T-cell (primary cell): Measurements from ENCODE around the gene CYP27B1. TPM values are rescaled to one million over a fixed set of nuclear protein-coding genes. Genes with fewer than 3 reads are reported as not detected.

Source experiments
- ATAC-seq, 4 experiments: fragments of 200-7000 bp in 3 of 4; fragments of 150-1000 bp in 1 of 4; cut with Tn5 transposase; replicated peaks in 1 of 4; 1 replicate in 3 of 4; 2 replicates in 1 of 4; pipeline ENCODE4 v1.10.0; 2021; ENCODE audit warnings: moderate library complexity in 3 of 4, mild to moderate bottlenecking in 2 of 4, moderate number of reproducible peaks in 1 of 4
- CTCF ChIA-PET, 2 donors: fragments of 300-600 bp; sonication (Branson Sonifier 250); formaldehyde crosslinking; loops; one replicate each; lab custom pipeline; 2022; ENCODE audit warnings: antibody characterized with exemption in 2 of 2; lab: Charles Lee
- POLR2A ChIA-PET, 2 donors: fragments of 300-600 bp; sonication (Branson Sonifier 250); formaldehyde crosslinking; loops; one replicate each; lab custom pipeline; 2022; ENCODE audit warnings: antibody characterized with exemption in 2 of 2; lab: Charles Lee
- DNase-seq, 35 experiments: peaks; one replicate each; pipeline versions ENCODE4 v3.0.0 to v3.0.0-alpha.2; 2013 to 2023
- H3K27ac ChIP-seq: one replicate; pipeline ENCODE4 v1.5.1; 2013; ENCODE audit warnings: low read length
- H3K27me3 ChIP-seq, 2 experiments: replicated peaks in 1 of 2; 1 replicate in 1 of 2; 2 replicates in 1 of 2; pipeline versions ENCODE4 v1.6.1 to v1.7.0; 2013; ENCODE audit warnings: low read length in 1 of 2, mixed read lengths in 1 of 2; ENCODE audit not compliant: control insufficient read depth in 2 of 2, insufficient read depth in 2 of 2; ENCODE audit errors: extremely low read depth in 1 of 2
- H3K36me3 ChIP-seq, 2 donors: 1 replicate in 1 of 2; 2 replicates in 1 of 2; pipeline versions ENCODE4 v1.6.1 to v1.7.0; 2013; ENCODE audit warnings: low read length in 1 of 2; ENCODE audit not compliant: control insufficient read depth in 2 of 2, insufficient read depth in 1 of 2; ENCODE audit errors: extremely low read depth in 1 of 2
- H3K4me1 ChIP-seq, 2 experiments: 1 replicate in 1 of 2; 2 replicates in 1 of 2; pipeline versions ENCODE4 v1.6.1 to v1.7.0; 2013; ENCODE audit warnings: low read length in 2 of 2, mixed read lengths in 1 of 2; ENCODE audit not compliant: insufficient read depth in 2 of 2, control insufficient read depth in 1 of 2; ENCODE audit errors: extremely low read depth in 1 of 2
- H3K4me3 ChIP-seq, 2 donors: 1 replicate in 1 of 2; 2 replicates in 1 of 2; pipeline versions ENCODE4 v1.5.1 to v1.7.0; 2013; ENCODE audit warnings: mild to moderate bottlenecking in 2 of 2, low read length in 1 of 2, moderate library complexity in 1 of 2; ENCODE audit not compliant: control insufficient read depth in 1 of 2; ENCODE audit errors: extremely low read depth in 1 of 2
- H3K9me3 ChIP-seq: 2 replicates; pipeline ENCODE4 v1.7.0; 2013
- H3K27ac Mint-ChIP-seq, 2 donors: one replicate each; pipeline ENCODE4 v1.8.0; 2020 to 2021; ENCODE audit warnings: mild to moderate bottlenecking in 2 of 2, mixed read lengths in 2 of 2
- H3K27me3 Mint-ChIP-seq, 2 donors: one replicate each; pipeline ENCODE4 v1.8.0; 2021 to 2022; ENCODE audit warnings: mixed read lengths in 2 of 2
- H3K36me3 Mint-ChIP-seq: one replicate; pipeline ENCODE4 v1.8.0; 2021; ENCODE audit warnings: mixed read lengths
- H3K4me1 Mint-ChIP-seq, 3 donors: one replicate each; pipeline ENCODE4 v1.8.0; 2020 to 2022; ENCODE audit warnings: mixed read lengths in 3 of 3, mild to moderate bottlenecking in 1 of 3
- H3K4me3 Mint-ChIP-seq, 3 donors: one replicate each; pipeline ENCODE4 v1.8.0; 2020 to 2022; ENCODE audit warnings: mild to moderate bottlenecking in 3 of 3, mixed read lengths in 3 of 3, moderate library complexity in 3 of 3
- H3K9me3 Mint-ChIP-seq, 3 donors: one replicate each; pipeline ENCODE4 v1.8.0; 2020 to 2022; ENCODE audit warnings: mixed read lengths in 3 of 3
- WGBS: methylation state at CpG from one replicate; pipeline ENCODE4 v1.1.5; 2013; ENCODE audit warnings: missing lambda C conversion rate; ENCODE audit not compliant: insufficient coverage; 5-methylcytosine and 5-hydroxymethylcytosine counted together
- total RNA-seq, 35 experiments: library from RNA in 6 of 35; stranded (reverse) in 6 of 35; fragments of 120-200 nt in 1 of 35; gene quantifications; one replicate each; pipeline versions ENCODE4 v1.2.1 to v1.2.4 and lab custom pipeline; 2013 to 2026

Gene CYP27B1
- total RNA-seq, 5 donors from 2014 or later (not counting 1 experiment from before 2014, with no cell fraction given): 0.76 to 2.1 (median 1.2) TPM

DNA sequence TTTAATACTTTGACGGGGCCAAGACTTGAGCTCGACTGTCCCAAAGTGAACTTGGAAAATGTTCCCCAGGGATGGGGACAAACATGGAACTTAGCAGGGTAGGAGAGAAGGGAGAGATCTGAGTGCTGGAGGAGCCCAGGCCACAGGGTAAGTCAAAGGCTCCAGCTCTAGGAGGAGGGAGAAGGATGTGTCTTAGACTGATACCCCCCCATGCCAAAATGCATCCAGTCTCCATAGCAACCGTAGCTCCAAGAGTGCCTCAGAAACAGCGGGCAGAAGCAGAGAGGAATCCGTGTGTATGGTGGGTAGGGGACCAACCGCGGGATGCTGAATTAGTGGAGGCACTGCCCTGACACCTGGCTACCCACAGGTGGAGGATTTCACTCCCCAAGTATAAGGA, 27.5 kb downstream of the CYP27B1 start:
- Histone ChIP-seq H3K9me3 (no peaks in the 10 kb centered on the region), H3K36me3 (peaks cover 8 to 44% of the 10 kb centered on the region in 2 donors), H3K27me3 (no peaks in the 10 kb centered on the region), H3K4me3 (no peak overlapping the region), H3K27ac (peak overlapping the region; percentile 84), H3K4me1 (peaks cover 31 to 65% of the 10 kb centered on the region in 2 experiments)
- no CpG with 5 or more reads among the region's 7 CpGs for WGBS
- peaks cover 18% of the 10 kb centered on the region for H3K36me3 Mint-ChIP-seq
- no peaks in the 10 kb centered on the region for H3K9me3 Mint-ChIP-seq
- H3K27ac Mint-ChIP-seq: peak overlapping the region; percentile 86 to 88
- no peak for DNase-seq
- no peak for ATAC-seq
- peak overlapping the region; percentile 52 to 82 (median 58) for H3K4me3 Mint-ChIP-seq
- CTCF ChIA-PET: no interaction called here
- H3K27me3 Mint-ChIP-seq: no peaks in the 10 kb centered on the region
- POLR2A ChIA-PET: no interaction called here
- peaks cover 51 to 61% (median 54%) of the 10 kb centered on the region in 3 donors for H3K4me1 Mint-ChIP-seq

GRCh38 chr12:57738661-57739237, 28.1 kb downstream of the CYP27B1 start, which contains the start of gene AGAP2:
AGAP2 (minus strand) TSS chr12:57738742; CDS start chr12:57738246, 496 bp downstream.
- no peak for DNase-seq
- ATAC-seq: no peak
- POLR2A ChIA-PET: no interaction called here

GRCh38 chr12:57737467-57738460, 29.1 kb downstream of the CYP27B1 start:
- WGBS: 96% methylated on average over 64 of the region's 110 CpGs
- ATAC-seq (no peak), DNase-seq (no peak)
- Mint-ChIP-seq H3K9me3 (no peaks in the 10 kb centered on the region), H3K4me1 (peaks cover 43 to 51% (median 49%) of the 10 kb centered on the region in 3 donors), H3K27ac (no peak overlapping the region), H3K36me3 (peaks cover 29% of the 10 kb centered on the region), H3K27me3 (no peaks in the 10 kb centered on the region), H3K4me3 (peak overlapping the region in 1 of 3 donors; percentile 15)
- Histone ChIP-seq H3K4me1 (peaks cover 25 to 61% of the 10 kb centered on the region in 2 experiments), H3K9me3 (no peaks in the 10 kb centered on the region), H3K36me3 (peaks cover 14 to 60% of the 10 kb centered on the region in 2 donors), H3K4me3 (no peak overlapping the region), H3K27me3 (no peaks in the 10 kb centered on the region), H3K27ac (no peak overlapping the region)
- ChIA-PET CTCF (no interaction called here), POLR2A (no interaction called here)

More at GRCh38 chr12:57738661-57739237, 28.1 kb downstream of the CYP27B1 start, which contains the start of gene AGAP2:
- CTCF ChIA-PET: no interaction called here
- Histone ChIP-seq H3K27me3 (no peaks in the 10 kb centered on the region), H3K9me3 (no peaks in the 10 kb centered on the region), H3K4me3 (no peak within 1 kb of the TSS), H3K27ac (peak within 1 kb of the TSS; percentile 84), H3K36me3 (peaks cover 8 to 51% of the 10 kb centered on the region in 2 donors), H3K4me1 (peaks cover 25 to 59% of the 10 kb centered on the region in 2 experiments)
- H3K27ac Mint-ChIP-seq: peak within 1 kb of the TSS; percentile 86 to 88
- no peaks in the 10 kb centered on the region for H3K9me3 Mint-ChIP-seq
- peaks cover 44 to 55% (median 49%) of the 10 kb centered on the region in 3 donors for H3K4me1 Mint-ChIP-seq
- no peaks in the 10 kb centered on the region for H3K27me3 Mint-ChIP-seq
- 98% methylated on average over 5 of the region's 36 CpGs for WGBS
- H3K36me3 Mint-ChIP-seq: peaks cover 21% of the 10 kb centered on the region
- H3K4me3 Mint-ChIP-seq: peak within 1 kb of the TSS; percentile 52 to 82 (median 58)

DNA sequence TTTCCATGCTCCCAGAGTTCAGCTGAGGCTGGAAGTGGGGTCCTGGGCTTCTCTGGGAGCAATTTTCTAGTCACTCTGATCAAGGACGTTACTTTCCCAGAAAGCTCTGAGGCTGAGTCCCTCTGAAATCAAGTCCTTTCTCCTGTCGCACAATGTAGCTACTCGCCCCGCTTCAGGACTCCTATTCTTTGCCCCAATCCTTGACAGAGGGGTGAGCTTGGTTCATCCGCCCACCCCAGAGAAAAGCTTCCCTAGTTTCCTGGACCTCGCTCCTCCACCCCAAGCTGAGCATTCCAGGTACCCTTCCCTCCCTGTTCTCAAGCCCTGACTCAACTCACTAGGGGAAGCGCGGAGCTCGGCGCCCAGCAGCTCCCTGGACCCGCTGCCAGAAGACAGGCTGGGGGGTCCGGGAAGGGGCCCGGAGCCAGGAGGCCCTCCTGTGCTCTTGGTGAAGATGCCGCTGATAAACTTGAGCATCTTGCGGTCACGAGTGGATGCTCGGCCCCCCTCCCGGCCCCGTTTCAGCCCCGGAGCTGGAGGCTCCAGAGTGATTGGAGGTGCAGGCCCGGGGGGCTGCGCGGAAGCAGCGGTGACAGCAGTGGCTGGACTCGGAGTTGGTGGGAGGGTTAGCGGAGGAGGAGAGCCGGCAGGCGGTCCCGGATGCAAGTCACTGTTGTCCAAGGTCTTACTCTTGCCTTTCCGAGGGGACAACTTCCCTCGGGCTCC, 30.0 kb downstream of the CYP27B1 start:
- H3K9me3 Mint-ChIP-seq: no peaks in the 10 kb centered on the region
- ChIA-PET CTCF (no interaction called here), POLR2A (no interaction called here)
- DNase-seq (no peak), ATAC-seq (no peak)
- whole genome bisulfite sequencing: 96% methylated on average over 31 of the region's 31 CpGs
- H3K4me1 ChIP-seq: peaks cover 21 to 54% of the 10 kb centered on the region in 2 experiments
- peak overlapping the region in 1 of 3 donors; percentile 15 for H3K4me3 Mint-ChIP-seq
- no peaks in the 10 kb centered on the region for H3K27me3 Mint-ChIP-seq
- H3K27ac ChIP-seq: no peak overlapping the region
- no peaks in the 10 kb centered on the region for H3K9me3 ChIP-seq
- H3K27ac Mint-ChIP-seq: peak overlapping the region; percentile 63 to 79
- peaks cover 37 to 45% (median 41%) of the 10 kb centered on the region in 3 donors for H3K4me1 Mint-ChIP-seq
- no peaks in the 10 kb centered on the region for H3K27me3 ChIP-seq
- no peak overlapping the region for H3K4me3 ChIP-seq
- H3K36me3 ChIP-seq: peaks cover 21 to 69% of the 10 kb centered on the region in 2 donors
- H3K36me3 Mint-ChIP-seq: peaks cover 38% of the 10 kb centered on the region

DNA sequence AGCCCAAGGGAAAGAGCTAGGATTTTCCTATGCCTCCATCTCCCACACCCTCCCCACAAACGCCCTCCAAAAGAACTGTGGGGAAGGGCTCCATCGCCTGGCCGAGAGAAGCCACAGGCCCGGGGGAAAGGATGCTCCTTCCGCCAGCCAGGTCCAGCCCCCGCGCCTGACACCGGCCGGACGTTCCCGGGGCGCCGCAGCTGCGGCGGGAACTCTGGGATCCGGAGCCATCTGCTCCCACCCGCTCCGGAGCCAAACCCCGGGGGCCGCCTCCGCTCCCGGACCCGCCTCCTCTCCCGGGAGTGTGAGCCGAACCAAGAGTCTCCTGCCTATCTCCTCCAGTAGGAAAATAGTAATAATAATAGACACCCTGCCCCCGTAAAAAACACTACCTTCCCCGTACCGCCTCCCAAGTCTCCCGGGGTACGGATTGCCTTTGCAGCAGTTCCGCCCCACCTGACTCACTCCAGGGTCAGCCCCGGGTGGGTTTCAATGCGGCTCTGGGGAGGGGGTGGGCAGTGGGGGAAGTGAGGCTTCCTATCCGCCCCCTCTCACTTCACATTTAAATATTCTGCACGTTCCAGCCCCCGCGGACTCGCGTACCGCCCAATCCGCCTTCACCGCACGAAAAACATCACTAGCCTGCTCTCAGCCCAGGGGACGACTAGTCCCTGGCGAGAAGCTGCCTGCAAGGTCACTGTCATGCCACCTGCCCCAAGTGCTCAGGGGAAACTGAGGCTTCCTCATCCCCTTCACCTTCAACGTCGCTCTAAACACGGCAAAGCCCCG, 30.7 kb downstream of the CYP27B1 start:
- POLR2A ChIA-PET: no interaction called here
- H3K4me3 ChIP-seq: no peak overlapping the region
- peaks cover 21 to 77% of the 10 kb centered on the region in 2 donors for H3K36me3 ChIP-seq
- H3K9me3 ChIP-seq: no peaks in the 10 kb centered on the region
- no peaks in the 10 kb centered on the region for H3K27me3 ChIP-seq
- no peaks in the 10 kb centered on the region for H3K9me3 Mint-ChIP-seq
- peak overlapping the region in 1 of 3 donors; percentile 15 for H3K4me3 Mint-ChIP-seq
- CTCF ChIA-PET: interaction anchor here in 1 of 2 donors (0.6 kb wide), 1 partner anchor 68 kb away, joined by 4 read pairs; no protein-coding TSS in a partner anchor
- peaks cover 34 to 38% (median 34%) of the 10 kb centered on the region in 3 donors for H3K4me1 Mint-ChIP-seq
- no peak overlapping the region for H3K27ac ChIP-seq
- peaks cover 19 to 50% of the 10 kb centered on the region in 2 experiments for H3K4me1 ChIP-seq
- peaks cover 45% of the 10 kb centered on the region for H3K36me3 Mint-ChIP-seq
- ATAC-seq (no peak), DNase-seq (no peak)
- no peaks in the 10 kb centered on the region for H3K27me3 Mint-ChIP-seq
- 88% methylated on average over 26 of the region's 49 CpGs for WGBS
- peak overlapping the region; percentile 63 to 79 for H3K27ac Mint-ChIP-seq
